Measurements from ENCODE around the gene ABCA4. TPM values are rescaled to one million over a fixed set of nuclear protein-coding genes. Genes with fewer than 3 reads are reported as not detected.

The ABCA4 gene
- total RNA-seq, 6 experiments from 2014 or later: 0.49 to 0.99 (median 0.75) TPM

- Histone ChIP-seq H3K9me3 (no peaks in the 10 kb centered on the region), H3K27me3 (no peaks in the 10 kb centered on the region), H3K36me3 (no peaks in the 10 kb centered on the region), H3K4me1 (no peaks in the 10 kb centered on the region), H3K27ac (no peak overlapping the region), H3K4me3 (no peak overlapping the region)
- no peak for TF ChIP-seq CTCF (IDR thresholded peaks at IDR 0.05)
- no peak for TF ChIP-seq POLR2A (IDR thresholded peaks at IDR 0.05)
- ATAC-seq (no peak), DNase-seq (no peak)
- WGBS (ENCODE audit: insufficient coverage, low coverage, low lambda C conversion rate, missing lambda C conversion rate): 67% methylated on average over 6 of the region's 6 CpGs
- intact Hi-C loops (cut with DNase I): no loop called here
Observed at GRCh38 chr1:94014087-94014486, 106.9 kb downstream of the ABCA4 start.

- no peaks in the 10 kb centered on the region for H3K9me3 ChIP-seq
- no peaks in the 10 kb centered on the region for H3K36me3 ChIP-seq
- DNase-seq: no peak
- ATAC-seq: no peak
- H3K4me3 ChIP-seq: no peak overlapping the region
- no peak overlapping the region for H3K27ac ChIP-seq
- TF ChIP-seq CTCF (IDR thresholded peaks at IDR 0.05) (no peak), POLR2A (IDR thresholded peaks at IDR 0.05) (no peak)
- 86% methylated on average over 8 of the region's 8 CpGs for WGBS (ENCODE audit: insufficient coverage, low coverage, low lambda C conversion rate, missing lambda C conversion rate)
- H3K4me1 ChIP-seq: no peaks in the 10 kb centered on the region
- H3K27me3 ChIP-seq: no peaks in the 10 kb centered on the region
- intact Hi-C loops (cut with DNase I): no loop called here
Observed at GRCh38 chr1:94013367-94013878, 107.5 kb downstream of the ABCA4 start.

- Histone ChIP-seq H3K27me3 (no peaks in the 10 kb centered on the region), H3K4me1 (no peaks in the 10 kb centered on the region), H3K4me3 (no peak overlapping the region), H3K9me3 (no peaks in the 10 kb centered on the region), H3K36me3 (no peaks in the 10 kb centered on the region), H3K27ac (no peak overlapping the region)
- intact Hi-C loops (cut with DNase I): no loop called here
- no peak for DNase-seq
- no peak for TF ChIP-seq CTCF (IDR thresholded peaks at IDR 0.05)
- no peak for TF ChIP-seq POLR2A (IDR thresholded peaks at IDR 0.05)
- 59% methylated on average over 15 of the region's 19 CpGs for WGBS (ENCODE audit: insufficient coverage, low coverage, low lambda C conversion rate, missing lambda C conversion rate)
- ATAC-seq: no peak
Observed at GRCh38 chr1:94012708-94013366, 108.1 kb downstream of the ABCA4 start.

GRCh38 chr1:94011709-94012595 lies 109.0 kb downstream of the ABCA4 start:
- TF ChIP-seq CTCF (IDR thresholded peaks at IDR 0.05) (no peak), POLR2A (IDR thresholded peaks at IDR 0.05) (no peak)
- intact Hi-C loops (cut with DNase I): no loop called here
- no peaks in the 10 kb centered on the region for H3K9me3 ChIP-seq
- no peaks in the 10 kb centered on the region for H3K27me3 ChIP-seq
- ATAC-seq (peak in 1 of 4 donors; percentile 65), DNase-seq (no peak)
- H3K27ac ChIP-seq: no peak overlapping the region
- H3K4me3 ChIP-seq: no peak overlapping the region
- H3K36me3 ChIP-seq: no peaks in the 10 kb centered on the region
- WGBS (ENCODE audit: insufficient coverage, low coverage, low lambda C conversion rate, missing lambda C conversion rate): 80% methylated on average over 1 of the region's 6 CpGs
- no peaks in the 10 kb centered on the region for H3K4me1 ChIP-seq

Measured in right lobe of liver (tissue), 6 donors.